GM21786 (cell line): ENCODE results near the gene ACE2.

Experiments used
- ATAC-seq: cut with Tn5 transposase; IDR thresholded peaks from one replicate; pipeline ENCODE4 v1.9.1; 2021; ENCODE audit not compliant: unreplicated experiment

Gene ACE2

GRCh38 chrX:15579778-15580747, 20.7 kb downstream of the ACE2 start:
- ATAC-seq = no peak

- ATAC-seq = no peak
Observed at GRCh38 chrX:15576019-15576418, 24.7 kb downstream of the ACE2 start.

GRCh38 chrX:15574017-15574416, 26.7 kb downstream of the ACE2 start:
- no peak for ATAC-seq

- no peak for ATAC-seq
Observed at GRCh38 chrX:15570145-15570544, 30.6 kb downstream of the ACE2 start.

- ATAC-seq = no peak
Observed at GRCh38 chrX:15567886-15568616, 32.7 kb downstream of the ACE2 start.

GRCh38 chrX:15567267-15567666, 33.5 kb downstream of the ACE2 start:
- no peak for ATAC-seq

- ATAC-seq = no peak
Observed at GRCh38 chrX:15566244-15566643, 34.5 kb downstream of the ACE2 start.

- ATAC-seq = peak; percentile 70
Observed at GRCh38 chrX:15564981-15565579, 35.7 kb downstream of the ACE2 start.

- no peak for ATAC-seq
Observed at GRCh38 chrX:15563056-15563455, 37.7 kb downstream of the ACE2 start.

GRCh38 chrX:15560924-15561323, 39.8 kb downstream of the ACE2 start:
- ATAC-seq = no peak

GRCh38 chrX:15559227-15559626, 41.5 kb downstream of the ACE2 start:
- no peak for ATAC-seq

- no peak for ATAC-seq
Observed at GRCh38 chrX:15549189-15550012, 51.4 kb downstream of the ACE2 start.

- ATAC-seq = no peak
Observed at GRCh38 chrX:15547356-15547755, 53.4 kb downstream of the ACE2 start.

GRCh38 chrX:15546745-15547144, 54.0 kb downstream of the ACE2 start:
- ATAC-seq = no peak

- ATAC-seq = no peak
Observed at GRCh38 chrX:15530318-15530717, 70.4 kb downstream of the ACE2 start.

GRCh38 chrX:15529165-15529564, 71.6 kb downstream of the ACE2 start:
- no peak for ATAC-seq

- ATAC-seq = no peak
Observed at GRCh38 chrX:15525664-15526416, 74.9 kb downstream of the ACE2 start.

GRCh38 chrX:15524417-15524816, 76.3 kb downstream of the ACE2 start:
- no peak for ATAC-seq

- ATAC-seq = no peak
Observed at GRCh38 chrX:15523088-15523487, 77.7 kb downstream of the ACE2 start.

GRCh38 chrX:15522464-15522863, 78.3 kb downstream of the ACE2 start:
- ATAC-seq = no peak
